Endothelial cell of umbilical vein (primary cell): ENCODE results near the gene FOCAD. TPM values are rescaled to one million over a fixed set of nuclear protein-coding genes. Genes with fewer than 3 reads are reported as not detected.

Experiments used
- BruUV-seq: library from RNA; stranded (reverse); fragments of 400-500 nt; replicated peaks from 2 replicates; lab custom pipeline; 2021; lab: Mats Ljungman, UMichigan
- CTCF ChIA-PET: fragments of 300-600, 350-600 bp; sonication (Branson Sonifier 250); formaldehyde crosslinking; loops from one replicate; lab custom pipeline; 2021; ENCODE audit warnings: antibody characterized with exemption, inconsistent platforms; lab: Charles Lee
- POLR2A ChIA-PET: fragments of 300-600, 350-600 bp; sonication (Branson Sonifier 250); formaldehyde crosslinking; loops from one replicate; lab custom pipeline; 2021; ENCODE audit warnings: antibody characterized with exemption, inconsistent platforms; lab: Charles Lee
- DNase-seq: peaks from one replicate; pipeline ENCODE4 v3.0.0-alpha.2; 2011; ENCODE audit warnings: low read depth, low spot score
- FAIRE-seq: peaks from 2 replicates; lab custom pipeline; 2011; peaks lifted over from hg19 to GRCh38; lab: Jason Lieb, UNC
- H2AFZ ChIP-seq: 2 replicates; pipeline ENCODE4 v1.6.0; 2012; ENCODE audit warnings: low read depth, low read length, control low read depth, inconsistent platforms
- H3K27ac ChIP-seq: 2 replicates; pipeline ENCODE4 v1.5.1; 2011; ENCODE audit warnings: low read depth, mild to moderate bottlenecking, control low read depth, low read length, moderate library complexity; ENCODE audit not compliant: insufficient read depth
- H3K27me3 ChIP-seq, 2 experiments: 2 replicates each; pipeline versions ENCODE4 v1.6.0 to v1.6.1; 2011; ENCODE audit warnings: low read length in 2 of 2, mixed read lengths in 1 of 2; ENCODE audit not compliant: control insufficient read depth in 2 of 2, insufficient read depth in 2 of 2
- H3K36me3 ChIP-seq, 2 experiments: 2 replicates in 1 of 2; 3 replicates in 1 of 2; pipeline ENCODE4 v1.5.1; 2011; ENCODE audit warnings: low read length in 2 of 2, mild to moderate bottlenecking in 1 of 2, moderate library complexity in 1 of 2; ENCODE audit not compliant: control insufficient read depth in 2 of 2, insufficient read depth in 2 of 2; ENCODE audit errors: extremely low read depth in 1 of 2
- H3K4me1 ChIP-seq: 3 replicates; pipeline ENCODE4 v1.5.1; 2011; ENCODE audit warnings: mild to moderate bottlenecking, low read length; ENCODE audit not compliant: control insufficient read depth, insufficient read depth; ENCODE audit errors: extremely low read depth
- H3K4me2 ChIP-seq: 2 replicates; pipeline ENCODE4 v1.6.1; 2011; ENCODE audit warnings: low read length, control low read depth, mixed read lengths; ENCODE audit not compliant: insufficient read depth
- H3K4me3 ChIP-seq, 3 experiments: fragments of 200-600 bp in 1 of 3; sonication (generic), shearing (Covaris generic) in 1 of 3; replicated peaks in 1 of 3; 2 replicates each; pipeline ENCODE4 v1.5.1; 2011 to 2016; ENCODE audit warnings: control low read depth in 3 of 3, low read length in 3 of 3, mild to moderate bottlenecking in 2 of 3, inconsistent platforms in 1 of 3, low read depth in 1 of 3, moderate library complexity in 1 of 3; ENCODE audit not compliant: insufficient read depth in 1 of 3
- H3K79me2 ChIP-seq: 2 replicates; pipeline ENCODE4 v1.6.0; 2012; ENCODE audit warnings: low read length, inconsistent platforms; ENCODE audit not compliant: control insufficient read depth, insufficient read depth
- H3K9ac ChIP-seq: replicated peaks from 2 replicates; pipeline ENCODE3; 2011; ENCODE audit warnings: low read length, control low read depth; ENCODE audit not compliant: insufficient read depth; ENCODE audit errors: extremely low read depth
- H3K9me1 ChIP-seq: replicated peaks from 3 replicates; pipeline ENCODE4 v1.6.0; 2011; ENCODE audit warnings: mild to moderate bottlenecking, low read length; ENCODE audit not compliant: control insufficient read depth, insufficient read depth; ENCODE audit errors: extremely low read depth
- H3K9me3 ChIP-seq: replicated peaks from 2 replicates; pipeline ENCODE4 v1.5.1; 2012; ENCODE audit warnings: low read length, inconsistent platforms; ENCODE audit not compliant: control insufficient read depth, insufficient read depth
- H4K20me1 ChIP-seq: replicated peaks from 2 replicates; pipeline ENCODE3; 2011; ENCODE audit warnings: mild to moderate bottlenecking, low read length; ENCODE audit not compliant: control insufficient read depth, insufficient read depth; ENCODE audit errors: extremely low read depth
- EZH2 ChIP-seq: IDR thresholded peaks from 2 replicates; pipeline ENCODE4 v1.6.1; 2012; ENCODE audit warnings: borderline replicate concordance, low read depth, mild to moderate bottlenecking, moderate library complexity, low read length, inconsistent platforms; ENCODE audit not compliant: severe bottlenecking
- FOS ChIP-seq: IDR thresholded peaks from 2 replicates; pipeline ENCODE4 v1.6.1; 2011; ENCODE audit warnings: mild to moderate bottlenecking, low read length, moderate library complexity, borderline replicate concordance; ENCODE audit not compliant: insufficient read depth
- GATA2 ChIP-seq: IDR thresholded peaks from 2 replicates; pipeline ENCODE4 v1.7.0; 2011; ENCODE audit warnings: low read depth, mild to moderate bottlenecking, moderate library complexity, mixed read lengths, low read length; ENCODE audit not compliant: insufficient read length, insufficient read depth
- JUN ChIP-seq: IDR thresholded peaks from 2 replicates; pipeline ENCODE4 v1.6.1; 2011; ENCODE audit warnings: borderline replicate concordance, low read depth; ENCODE audit not compliant: insufficient read length, insufficient read depth
- MAX ChIP-seq: IDR thresholded peaks from 2 replicates; pipeline ENCODE4 v1.6.1; 2011; ENCODE audit not compliant: insufficient read depth, insufficient read length
- MYC ChIP-seq: IDR thresholded peaks from one replicate; pipeline ENCODE4 v1.6.1; 2011; ENCODE audit warnings: mild to moderate bottlenecking, low read depth, low read length
- POLR2A ChIP-seq: IDR thresholded peaks from 2 replicates; pipeline ENCODE4 v1.6.1; 2012; ENCODE audit warnings: low read depth, mild to moderate bottlenecking, control low read depth, low read length
- POLR2AphosphoS5 ChIP-seq: IDR thresholded peaks from 2 replicates; pipeline ENCODE4 v1.6.1; 2012; ENCODE audit warnings: low read depth, mild to moderate bottlenecking, control low read depth, low read length, moderate library complexity; ENCODE audit not compliant: insufficient read depth
- dilution Hi-C: fragments of 300-500 bp; cut with MboI; formaldehyde crosslinking; loops from one replicate; pipeline ENCODE4 v1.15.0; 2019; ENCODE audit warnings: low sequenced_read_pairs; ENCODE audit not compliant: extremely low pct_ligation_motif_present
- intact Hi-C: fragments of 100-400 bp; cut with micrococcal nuclease; formaldehyde crosslinking; loops from one replicate; pipeline ENCODE4 v1.10.0; 2022
- polyA plus RNA-seq, 4 experiments: library from polyadenylated mRNA; depleted of rRNA in 3 of 4; stranded (reverse) in 3 of 4; unstranded in 1 of 4; fragments of >200 nt; gene quantifications; 2 replicates each; pipeline versions ENCODE4 v1.2.1 to v1.2.3, GENCODE V29; 2011 to 2012; ENCODE audit warnings: missing spikeins in 1 of 4
- total RNA-seq: library from RNA; stranded (reverse); gene quantifications from 2 replicates; pipeline ENCODE4 v1.2.3, GENCODE V29; 2021
- TF ChIP-seq, protein P1 (sequence below), 2 donors: IDR thresholded peaks; 1 replicate in 1 of 2; 2 replicates in 1 of 2; pipeline ENCODE4 v1.5.1; 2011; ENCODE audit warnings: low read length in 2 of 2, mild to moderate bottlenecking in 2 of 2, moderate library complexity in 2 of 2, control low read depth in 1 of 2, inconsistent platforms in 1 of 2, low read depth in 1 of 2; ENCODE audit not compliant: insufficient read depth in 1 of 2; ENCODE audit errors: extremely low read depth in 1 of 2

The FOCAD gene
- total and polyA plus RNA-seq, 2 donors (not counting 3 experiments of a cell fraction or from before 2014, with no cell fraction given), result 26.7 to 66.9 TPM

GRCh38 chr9:20650313-20650712, 33.7 kb upstream of the FOCAD start:
- Histone ChIP-seq H4K20me1 (no peaks in the 10 kb centered on the region), H3K4me1 (no peaks in the 10 kb centered on the region), H3K79me2 (no peaks in the 10 kb centered on the region), H3K9me3 (no peaks in the 10 kb centered on the region), H3K27ac (no peak overlapping the region), H3K4me3 (no peak overlapping the region), H2AFZ (no peak overlapping the region), H3K9me1 (no peaks in the 10 kb centered on the region), H3K36me3 (no peaks in the 10 kb centered on the region), H3K4me2 (no peak overlapping the region), H3K27me3 (peaks cover 0 to 2% of the 10 kb centered on the region in 2 experiments), H3K9ac (no peak overlapping the region)
- BruUV-seq, result no TSS peak
- ChIA-PET POLR2A (no interaction called here), CTCF (no interaction called here)
- intact Hi-C loops (no loop called here), dilution Hi-C loops (no loop called here)
- TF ChIP-seq, protein P1, sequence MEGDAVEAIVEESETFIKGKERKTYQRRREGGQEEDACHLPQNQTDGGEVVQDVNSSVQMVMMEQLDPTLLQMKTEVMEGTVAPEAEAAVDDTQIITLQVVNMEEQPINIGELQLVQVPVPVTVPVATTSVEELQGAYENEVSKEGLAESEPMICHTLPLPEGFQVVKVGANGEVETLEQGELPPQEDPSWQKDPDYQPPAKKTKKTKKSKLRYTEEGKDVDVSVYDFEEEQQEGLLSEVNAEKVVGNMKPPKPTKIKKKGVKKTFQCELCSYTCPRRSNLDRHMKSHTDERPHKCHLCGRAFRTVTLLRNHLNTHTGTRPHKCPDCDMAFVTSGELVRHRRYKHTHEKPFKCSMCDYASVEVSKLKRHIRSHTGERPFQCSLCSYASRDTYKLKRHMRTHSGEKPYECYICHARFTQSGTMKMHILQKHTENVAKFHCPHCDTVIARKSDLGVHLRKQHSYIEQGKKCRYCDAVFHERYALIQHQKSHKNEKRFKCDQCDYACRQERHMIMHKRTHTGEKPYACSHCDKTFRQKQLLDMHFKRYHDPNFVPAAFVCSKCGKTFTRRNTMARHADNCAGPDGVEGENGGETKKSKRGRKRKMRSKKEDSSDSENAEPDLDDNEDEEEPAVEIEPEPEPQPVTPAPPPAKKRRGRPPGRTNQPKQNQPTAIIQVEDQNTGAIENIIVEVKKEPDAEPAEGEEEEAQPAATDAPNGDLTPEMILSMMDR (IDR thresholded peaks at IDR 0.05; ENCODE audit: extremely low read depth in 1 of 2, insufficient read depth in 1 of 2, low read depth in 1 of 2, low read length in 2 of 2), result no peak
- no peak for DNase-seq
- no peak for FAIRE-seq

DNA sequence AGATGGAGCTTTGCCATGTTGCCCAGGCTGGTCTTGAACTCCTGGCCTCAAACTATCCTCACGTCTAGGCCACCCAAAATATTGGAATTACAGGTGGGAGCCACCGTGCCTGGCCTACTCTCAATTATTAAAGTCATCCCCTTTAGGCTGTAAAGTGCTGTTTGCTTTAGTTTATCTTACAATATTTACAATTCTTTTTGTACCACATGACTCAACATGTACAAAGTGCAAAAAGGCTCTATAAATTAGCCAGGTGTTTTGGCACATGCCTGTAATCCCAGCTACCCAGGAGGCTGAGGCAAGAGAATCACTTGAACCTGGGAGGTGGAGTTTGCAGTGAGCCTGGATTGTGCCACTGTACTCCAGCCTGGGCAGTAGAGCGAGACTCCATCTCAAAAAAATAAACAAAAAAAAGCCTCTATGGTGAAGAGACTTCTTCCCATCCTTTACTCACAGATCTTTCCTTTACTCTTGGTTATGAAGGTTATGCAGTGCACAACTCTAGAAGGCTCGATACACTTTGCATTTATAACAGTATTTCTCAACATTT, 33.2 kb upstream of the FOCAD start:
- no peaks in the 10 kb centered on the region for H4K20me1 ChIP-seq

More for the DNA sequence above, 33.2 kb upstream of the FOCAD start:
- TF ChIP-seq, protein P1 (IDR thresholded peaks at IDR 0.05; ENCODE audit: extremely low read depth in 1 of 2, insufficient read depth in 1 of 2, low read depth in 1 of 2, low read length in 2 of 2), result no peak
- no peak for TF ChIP-seq FOS
- TF ChIP-seq POLR2AphosphoS5, result no peak
- TF ChIP-seq POLR2A, result no peak
- TF ChIP-seq MYC, result no peak
- no peak for TF ChIP-seq GATA2
- TF ChIP-seq JUN, result no peak
- TF ChIP-seq EZH2, result no peak
- TF ChIP-seq MAX, result no peak
- no peak overlapping the region for H3K4me3 ChIP-seq
- H2AFZ ChIP-seq, result no peak overlapping the region
- H3K36me3 ChIP-seq, result no peaks in the 10 kb centered on the region
- CTCF ChIA-PET, result no interaction called here
- no TSS peak for BruUV-seq
- no peak for FAIRE-seq
- H3K27me3 ChIP-seq, result peaks cover 0 to 2% of the 10 kb centered on the region in 2 experiments
- no peaks in the 10 kb centered on the region for H3K79me2 ChIP-seq
- H3K4me2 ChIP-seq, result no peak overlapping the region
- POLR2A ChIA-PET, result no interaction called here
- dilution Hi-C loops (no loop called here), intact Hi-C loops (no loop called here)
- H3K9me3 ChIP-seq, result no peaks in the 10 kb centered on the region
- H3K9me1 ChIP-seq, result no peaks in the 10 kb centered on the region
- DNase-seq, result no peak
- H3K27ac ChIP-seq, result no peak overlapping the region
- no peak overlapping the region for H3K9ac ChIP-seq
- no peaks in the 10 kb centered on the region for H3K4me1 ChIP-seq
